SK-N-SH treated with all-trans-retinoic acid at 6 μM for 48 hours (cell line): ENCODE results near the gene POU3F3.

Source experiments
- ATAC-seq: fragments of 200-7000 bp; cut with Tn5 transposase; 3 replicates; pipeline ENCODE4 v1.9.1; 2020; ENCODE audit warnings: mild to moderate bottlenecking, moderate library complexity
- BACH2 ChIP-seq: fragments of 250-450 bp; sonication (Bioruptor Pico); IDR thresholded peaks from 2 replicates; pipeline ENCODE4 v1.9.0; 2021; ENCODE audit warnings: mild to moderate bottlenecking, borderline replicate concordance
- CSDC2 ChIP-seq: fragments of 250-450 bp; sonication (Bioruptor Pico); IDR thresholded peaks from 2 replicates; pipeline ENCODE4 v1.5.0; 2020; ENCODE audit warnings: mild to moderate bottlenecking, moderate library complexity
- GLIS3 ChIP-seq: fragments of 250-450 bp; sonication (Bioruptor Pico); IDR thresholded peaks from 2 replicates; pipeline ENCODE4 v1.5.0; 2020; ENCODE audit warnings: mild to moderate bottlenecking, moderate library complexity
- ISL1 ChIP-seq: fragments of 250-450 bp; sonication (Bioruptor Pico); IDR thresholded peaks from 2 replicates; pipeline ENCODE4 v2.1.2; 2022; ENCODE audit warnings: mild to moderate bottlenecking, moderate library complexity
- OSR1 ChIP-seq: fragments of 250-450 bp; sonication (Bioruptor Pico); IDR thresholded peaks from 2 replicates; pipeline ENCODE4 v1.8.0; 2022; ENCODE audit warnings: moderate library complexity, mild to moderate bottlenecking, inconsistent platforms
- PPARA ChIP-seq: fragments of 250-450 bp; sonication (Bioruptor Pico); IDR thresholded peaks from 2 replicates; pipeline ENCODE4 v1.5.0; 2020; ENCODE audit warnings: mild to moderate bottlenecking, borderline replicate concordance
- SNAI2 ChIP-seq: fragments of 250-450 bp; sonication (Bioruptor Pico); IDR thresholded peaks from 2 replicates; pipeline ENCODE4 v1.5.0; 2020; ENCODE audit warnings: mild to moderate bottlenecking, moderate library complexity
- TCF4 ChIP-seq: fragments of 250-450 bp; sonication (Bioruptor Pico); IDR thresholded peaks from 2 replicates; pipeline ENCODE4 v1.8.0; 2021; ENCODE audit warnings: mild to moderate bottlenecking, moderate library complexity, borderline replicate concordance
- TOX ChIP-seq: fragments of 250-450 bp; sonication (Bioruptor Pico); IDR thresholded peaks from 2 replicates; pipeline ENCODE4 v1.8.0; 2021; ENCODE audit warnings: mild to moderate bottlenecking, moderate library complexity, borderline replicate concordance
- ZFP3 ChIP-seq: fragments of 250-450 bp; sonication (Bioruptor Pico); IDR thresholded peaks from 2 replicates; pipeline ENCODE4 v1.5.0; 2020; ENCODE audit warnings: mild to moderate bottlenecking, moderate library complexity
- ZFP30 ChIP-seq: fragments of 450-650 bp; formaldehyde crosslinking; IDR thresholded peaks from 2 replicates; pipeline ENCODE4 v1.5.0; 2022; ENCODE audit warnings: mild to moderate bottlenecking, moderate library complexity
- ZNF565 ChIP-seq: fragments of 450-650 bp; formaldehyde crosslinking; conservative IDR thresholded peaks from 2 replicates; pipeline ENCODE4 v1.5.0; 2020; ENCODE audit warnings: low read depth, mild to moderate bottlenecking, moderate library complexity
- ZNF70 ChIP-seq: fragments of 450-650 bp; formaldehyde crosslinking; IDR thresholded peaks from 2 replicates; pipeline ENCODE4 v1.5.0; 2020; ENCODE audit warnings: mild to moderate bottlenecking, moderate library complexity
- ZNF8 ChIP-seq: fragments of 450-650 bp; formaldehyde crosslinking; IDR thresholded peaks from 2 replicates; pipeline ENCODE4 v1.5.0; 2020; ENCODE audit warnings: mild to moderate bottlenecking, moderate library complexity
- TF ChIP-seq, protein P1 (sequence below): fragments of 250-450 bp; sonication (Bioruptor Pico); IDR thresholded peaks from 2 replicates; pipeline ENCODE4 v1.5.1; 2020; ENCODE audit warnings: low read depth, mild to moderate bottlenecking, moderate library complexity
- TF ChIP-seq, protein P2 (sequence below): fragments of 250-450 bp; sonication (Bioruptor Pico); IDR thresholded peaks from 2 replicates; pipeline ENCODE4 v1.5.0; 2020; ENCODE audit warnings: mild to moderate bottlenecking, moderate library complexity
- TF ChIP-seq, protein P3 (sequence below): fragments of 250-450 bp; sonication (Bioruptor Pico); IDR thresholded peaks from 2 replicates; pipeline ENCODE4 v1.5.1; 2021; ENCODE audit warnings: mild to moderate bottlenecking, moderate library complexity
- TF ChIP-seq, protein P4 (sequence below): fragments of 250-450 bp; sonication (Bioruptor Pico); IDR thresholded peaks from 2 replicates; pipeline ENCODE4 v1.8.0; 2020; ENCODE audit warnings: mild to moderate bottlenecking, moderate library complexity, borderline replicate concordance
- TF ChIP-seq, protein P5 (sequence below): fragments of 250-450 bp; sonication (Bioruptor Pico); IDR thresholded peaks from 2 replicates; pipeline ENCODE4 v1.8.0; 2021; ENCODE audit warnings: low read depth, mild to moderate bottlenecking, moderate library complexity, borderline replicate concordance

Gene POU3F3

DNA sequence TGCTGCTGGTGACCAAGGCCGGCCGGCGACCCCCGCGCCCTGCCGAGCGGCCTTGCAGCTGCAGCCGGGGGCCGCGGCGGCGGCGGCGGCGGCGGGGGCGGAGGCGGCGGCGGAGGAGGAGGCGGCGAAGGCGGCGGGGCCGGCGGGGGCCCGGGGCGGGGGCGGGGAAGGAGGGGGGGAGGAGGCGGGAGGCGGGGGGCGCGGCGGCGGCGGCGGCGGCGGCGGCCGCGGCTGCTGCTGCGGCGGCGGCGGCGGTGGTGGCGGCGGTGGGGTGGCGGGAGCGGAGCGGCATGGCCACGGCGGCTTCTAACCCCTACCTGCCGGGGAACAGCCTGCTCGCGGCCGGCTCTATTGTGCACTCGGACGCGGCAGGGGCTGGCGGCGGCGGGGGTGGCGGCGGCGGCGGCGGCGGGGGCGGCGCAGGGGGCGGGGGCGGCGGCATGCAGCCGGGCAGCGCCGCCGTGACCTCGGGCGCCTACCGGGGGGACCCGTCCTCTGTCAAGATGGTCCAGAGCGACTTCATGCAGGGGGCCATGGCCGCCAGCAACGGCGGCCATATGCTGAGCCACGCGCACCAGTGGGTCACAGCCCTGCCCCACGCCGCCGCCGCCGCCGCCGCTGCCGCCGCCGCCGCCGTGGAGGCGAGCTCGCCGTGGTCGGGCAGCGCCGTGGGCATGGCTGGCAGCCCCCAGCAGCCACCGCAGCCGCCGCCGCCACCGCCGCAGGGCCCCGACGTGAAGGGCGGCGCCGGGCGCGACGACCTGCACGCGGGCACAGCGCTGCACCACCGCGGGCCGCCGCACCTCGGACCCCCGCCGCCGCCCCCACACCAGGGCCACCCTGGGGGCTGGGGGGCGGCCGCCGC is 1.5 kb downstream of the POU3F3 start:
- TF ChIP-seq GLIS3 (CRISPR knock-in tag) (no peak), ISL1 (CRISPR knock-in tag) (no peak), OSR1 (CRISPR knock-in tag) (no peak), CSDC2 (CRISPR knock-in tag) (no peak), TCF4 (CRISPR knock-in tag) (no peak), TOX (no peak), ZNF565 (CRISPR knock-in tag) (no peak), SNAI2 (CRISPR knock-in tag) (no peak), ZNF8 (no peak), ZFP3 (CRISPR knock-in tag) (no peak), PPARA (no peak), BACH2 (CRISPR knock-in tag) (no peak), ZFP30 (CRISPR knock-in tag) (no peak)
- TF ChIP-seq, protein P1, sequence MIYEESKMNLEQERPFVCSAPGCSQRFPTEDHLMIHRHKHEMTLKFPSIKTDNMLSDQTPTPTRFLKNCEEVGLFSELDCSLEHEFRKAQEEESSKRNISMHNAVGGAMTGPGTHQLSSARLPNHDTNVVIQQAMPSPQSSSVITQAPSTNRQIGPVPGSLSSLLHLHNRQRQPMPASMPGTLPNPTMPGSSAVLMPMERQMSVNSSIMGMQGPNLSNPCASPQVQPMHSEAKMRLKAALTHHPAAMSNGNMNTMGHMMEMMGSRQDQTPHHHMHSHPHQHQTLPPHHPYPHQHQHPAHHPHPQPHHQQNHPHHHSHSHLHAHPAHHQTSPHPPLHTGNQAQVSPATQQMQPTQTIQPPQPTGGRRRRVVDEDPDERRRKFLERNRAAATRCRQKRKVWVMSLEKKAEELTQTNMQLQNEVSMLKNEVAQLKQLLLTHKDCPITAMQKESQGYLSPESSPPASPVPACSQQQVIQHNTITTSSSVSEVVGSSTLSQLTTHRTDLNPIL (CRISPR knock-in tag), result no peak
- TF ChIP-seq, protein P2, sequence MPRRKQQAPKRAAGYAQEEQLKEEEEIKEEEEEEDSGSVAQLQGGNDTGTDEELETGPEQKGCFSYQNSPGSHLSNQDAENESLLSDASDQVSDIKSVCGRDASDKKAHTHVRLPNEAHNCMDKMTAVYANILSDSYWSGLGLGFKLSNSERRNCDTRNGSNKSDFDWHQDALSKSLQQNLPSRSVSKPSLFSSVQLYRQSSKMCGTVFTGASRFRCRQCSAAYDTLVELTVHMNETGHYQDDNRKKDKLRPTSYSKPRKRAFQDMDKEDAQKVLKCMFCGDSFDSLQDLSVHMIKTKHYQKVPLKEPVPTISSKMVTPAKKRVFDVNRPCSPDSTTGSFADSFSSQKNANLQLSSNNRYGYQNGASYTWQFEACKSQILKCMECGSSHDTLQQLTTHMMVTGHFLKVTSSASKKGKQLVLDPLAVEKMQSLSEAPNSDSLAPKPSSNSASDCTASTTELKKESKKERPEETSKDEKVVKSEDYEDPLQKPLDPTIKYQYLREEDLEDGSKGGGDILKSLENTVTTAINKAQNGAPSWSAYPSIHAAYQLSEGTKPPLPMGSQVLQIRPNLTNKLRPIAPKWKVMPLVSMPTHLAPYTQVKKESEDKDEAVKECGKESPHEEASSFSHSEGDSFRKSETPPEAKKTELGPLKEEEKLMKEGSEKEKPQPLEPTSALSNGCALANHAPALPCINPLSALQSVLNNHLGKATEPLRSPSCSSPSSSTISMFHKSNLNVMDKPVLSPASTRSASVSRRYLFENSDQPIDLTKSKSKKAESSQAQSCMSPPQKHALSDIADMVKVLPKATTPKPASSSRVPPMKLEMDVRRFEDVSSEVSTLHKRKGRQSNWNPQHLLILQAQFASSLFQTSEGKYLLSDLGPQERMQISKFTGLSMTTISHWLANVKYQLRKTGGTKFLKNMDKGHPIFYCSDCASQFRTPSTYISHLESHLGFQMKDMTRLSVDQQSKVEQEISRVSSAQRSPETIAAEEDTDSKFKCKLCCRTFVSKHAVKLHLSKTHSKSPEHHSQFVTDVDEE, result no peak
- TF ChIP-seq, protein P3, sequence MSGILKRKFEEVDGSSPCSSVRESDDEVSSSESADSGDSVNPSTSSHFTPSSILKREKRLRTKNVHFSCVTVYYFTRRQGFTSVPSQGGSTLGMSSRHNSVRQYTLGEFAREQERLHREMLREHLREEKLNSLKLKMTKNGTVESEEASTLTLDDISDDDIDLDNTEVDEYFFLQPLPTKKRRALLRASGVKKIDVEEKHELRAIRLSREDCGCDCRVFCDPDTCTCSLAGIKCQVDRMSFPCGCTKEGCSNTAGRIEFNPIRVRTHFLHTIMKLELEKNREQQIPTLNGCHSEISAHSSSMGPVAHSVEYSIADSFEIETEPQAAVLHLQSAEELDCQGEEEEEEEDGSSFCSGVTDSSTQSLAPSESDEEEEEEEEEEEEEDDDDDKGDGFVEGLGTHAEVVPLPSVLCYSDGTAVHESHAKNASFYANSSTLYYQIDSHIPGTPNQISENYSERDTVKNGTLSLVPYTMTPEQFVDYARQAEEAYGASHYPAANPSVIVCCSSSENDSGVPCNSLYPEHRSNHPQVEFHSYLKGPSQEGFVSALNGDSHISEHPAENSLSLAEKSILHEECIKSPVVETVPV (CRISPR knock-in tag), result no peak
- TF ChIP-seq, protein P4, sequence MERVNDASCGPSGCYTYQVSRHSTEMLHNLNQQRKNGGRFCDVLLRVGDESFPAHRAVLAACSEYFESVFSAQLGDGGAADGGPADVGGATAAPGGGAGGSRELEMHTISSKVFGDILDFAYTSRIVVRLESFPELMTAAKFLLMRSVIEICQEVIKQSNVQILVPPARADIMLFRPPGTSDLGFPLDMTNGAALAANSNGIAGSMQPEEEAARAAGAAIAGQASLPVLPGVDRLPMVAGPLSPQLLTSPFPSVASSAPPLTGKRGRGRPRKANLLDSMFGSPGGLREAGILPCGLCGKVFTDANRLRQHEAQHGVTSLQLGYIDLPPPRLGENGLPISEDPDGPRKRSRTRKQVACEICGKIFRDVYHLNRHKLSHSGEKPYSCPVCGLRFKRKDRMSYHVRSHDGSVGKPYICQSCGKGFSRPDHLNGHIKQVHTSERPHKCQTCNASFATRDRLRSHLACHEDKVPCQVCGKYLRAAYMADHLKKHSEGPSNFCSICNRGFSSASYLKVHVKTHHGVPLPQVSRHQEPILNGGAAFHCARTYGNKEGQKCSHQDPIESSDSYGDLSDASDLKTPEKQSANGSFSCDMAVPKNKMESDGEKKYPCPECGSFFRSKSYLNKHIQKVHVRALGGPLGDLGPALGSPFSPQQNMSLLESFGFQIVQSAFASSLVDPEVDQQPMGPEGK (CRISPR knock-in tag), result no peak
- TF ChIP-seq, protein P5, sequence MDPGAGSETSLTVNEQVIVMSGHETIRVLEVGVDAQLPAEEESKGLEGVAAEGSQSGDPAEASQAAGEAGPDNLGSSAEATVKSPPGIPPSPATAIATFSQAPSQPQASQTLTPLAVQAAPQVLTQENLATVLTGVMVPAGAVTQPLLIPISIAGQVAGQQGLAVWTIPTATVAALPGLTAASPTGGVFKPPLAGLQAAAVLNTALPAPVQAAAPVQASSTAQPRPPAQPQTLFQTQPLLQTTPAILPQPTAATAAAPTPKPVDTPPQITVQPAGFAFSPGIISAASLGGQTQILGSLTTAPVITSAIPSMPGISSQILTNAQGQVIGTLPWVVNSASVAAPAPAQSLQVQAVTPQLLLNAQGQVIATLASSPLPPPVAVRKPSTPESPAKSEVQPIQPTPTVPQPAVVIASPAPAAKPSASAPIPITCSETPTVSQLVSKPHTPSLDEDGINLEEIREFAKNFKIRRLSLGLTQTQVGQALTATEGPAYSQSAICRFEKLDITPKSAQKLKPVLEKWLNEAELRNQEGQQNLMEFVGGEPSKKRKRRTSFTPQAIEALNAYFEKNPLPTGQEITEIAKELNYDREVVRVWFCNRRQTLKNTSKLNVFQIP (CRISPR knock-in tag), result no peak
- no peak for ATAC-seq

DNA sequence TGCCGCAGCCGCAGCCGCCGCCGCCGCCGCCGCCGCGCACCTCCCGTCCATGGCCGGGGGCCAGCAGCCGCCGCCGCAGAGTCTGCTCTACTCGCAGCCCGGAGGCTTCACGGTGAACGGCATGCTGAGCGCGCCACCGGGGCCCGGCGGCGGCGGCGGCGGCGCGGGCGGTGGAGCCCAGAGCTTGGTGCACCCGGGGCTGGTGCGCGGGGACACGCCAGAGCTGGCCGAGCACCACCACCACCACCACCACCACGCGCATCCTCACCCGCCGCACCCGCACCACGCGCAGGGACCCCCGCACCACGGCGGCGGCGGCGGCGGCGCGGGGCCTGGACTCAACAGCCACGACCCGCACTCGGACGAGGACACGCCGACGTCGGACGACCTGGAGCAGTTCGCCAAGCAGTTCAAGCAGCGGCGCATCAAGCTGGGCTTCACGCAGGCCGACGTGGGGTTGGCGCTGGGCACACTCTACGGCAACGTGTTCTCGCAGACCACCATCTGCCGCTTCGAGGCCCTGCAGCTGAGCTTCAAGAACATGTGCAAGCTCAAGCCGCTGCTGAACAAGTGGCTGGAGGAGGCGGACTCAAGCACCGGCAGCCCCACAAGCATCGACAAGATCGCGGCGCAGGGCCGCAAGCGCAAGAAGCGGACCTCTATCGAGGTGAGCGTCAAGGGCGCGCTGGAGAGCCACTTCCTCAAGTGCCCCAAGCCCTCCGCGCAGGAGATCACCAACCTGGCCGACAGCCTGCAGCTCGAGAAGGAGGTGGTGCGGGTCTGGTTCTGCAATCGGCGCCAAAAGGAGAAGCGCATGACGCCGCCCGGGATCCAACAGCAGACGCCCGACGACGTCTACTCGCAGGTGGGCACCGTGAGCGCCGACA is 2.4 kb downstream of the POU3F3 start:
- no peak for ATAC-seq
- TF ChIP-seq BACH2 (CRISPR knock-in tag), result no peak
- TF ChIP-seq ZNF565 (CRISPR knock-in tag), result no peak
- TF ChIP-seq, protein P5 (CRISPR knock-in tag), result no peak
- no peak for TF ChIP-seq ZNF8
- no peak for TF ChIP-seq CSDC2 (CRISPR knock-in tag)
- TF ChIP-seq, protein P2, result no peak
- TF ChIP-seq ISL1 (CRISPR knock-in tag), result no peak
- TF ChIP-seq GLIS3 (CRISPR knock-in tag), result no peak
- no peak for TF ChIP-seq PPARA
- TF ChIP-seq SNAI2 (CRISPR knock-in tag), result no peak
- TF ChIP-seq TOX, result no peak
- no peak for TF ChIP-seq TCF4 (CRISPR knock-in tag)
- no peak for TF ChIP-seq OSR1 (CRISPR knock-in tag)
- no peak for TF ChIP-seq ZNF70 (CRISPR knock-in tag)
